GM13976 (cell line): ENCODE measurements around the gene PCBP3.
"Not testable (repeated sequence)": the region's sequence is repeated elsewhere in the genome, so short reads cannot be mapped to it uniquely, and the experiment has no call there.

ENCODE experiments used
- DNase-seq: peaks from one replicate; pipeline ENCODE4 v3.0.0; 2012; ENCODE audit warnings: low spot score
- CTCF ChIP-seq: IDR thresholded peaks from 2 replicates; pipeline ENCODE4 v1.5.1; 2012; ENCODE audit warnings: borderline replicate concordance, mild to moderate bottlenecking; ENCODE audit not compliant: insufficient read depth; ENCODE audit errors: extremely low read depth, missing control alignments, control extremely low read depth
- in situ Hi-C: fragments of 300-500 bp; cut with MboI; formaldehyde crosslinking; loops from one replicate; pipeline ENCODE4 v1.12.0; 2022; ENCODE audit warnings: low sequenced_read_pairs, mixed read lengths, inconsistent platforms; ENCODE audit not compliant: unreplicated experiment

PCBP3 gene

GRCh38 chr21:45877821-45878469 lies 234.4 kb downstream of the PCBP3 start:
- in situ Hi-C loops = no loop called here
- no peak for TF ChIP-seq CTCF
- no peak for DNase-seq

- in situ Hi-C loops = no loop called here
- peak; percentile 43 for TF ChIP-seq CTCF
- DNase-seq = peak; percentile 85
Observed at GRCh38 chr21:45880097-45881068, 236.9 kb downstream of the PCBP3 start.

DNA sequence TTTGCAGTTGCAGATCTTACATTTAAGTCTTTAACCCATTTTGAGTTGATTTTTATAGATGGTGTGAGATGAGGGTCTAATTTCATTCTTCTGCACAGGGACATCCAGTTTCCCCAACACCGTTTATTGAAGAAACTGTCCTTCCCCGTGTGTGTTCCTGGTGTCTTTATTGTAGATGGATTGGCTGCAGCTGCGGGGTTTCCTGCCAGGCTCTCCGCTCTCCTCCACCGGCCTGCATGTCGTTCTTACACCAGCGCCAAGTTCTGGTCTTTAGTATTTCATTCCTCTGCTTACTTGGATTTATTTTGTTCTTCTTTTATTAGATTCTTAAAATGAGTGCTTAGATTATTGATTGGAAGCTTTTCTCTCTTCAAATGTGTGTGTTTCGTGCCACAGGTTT lies 239.1 kb downstream of the PCBP3 start:
- in situ Hi-C loops = no loop called here
- no peak for TF ChIP-seq CTCF

DNA sequence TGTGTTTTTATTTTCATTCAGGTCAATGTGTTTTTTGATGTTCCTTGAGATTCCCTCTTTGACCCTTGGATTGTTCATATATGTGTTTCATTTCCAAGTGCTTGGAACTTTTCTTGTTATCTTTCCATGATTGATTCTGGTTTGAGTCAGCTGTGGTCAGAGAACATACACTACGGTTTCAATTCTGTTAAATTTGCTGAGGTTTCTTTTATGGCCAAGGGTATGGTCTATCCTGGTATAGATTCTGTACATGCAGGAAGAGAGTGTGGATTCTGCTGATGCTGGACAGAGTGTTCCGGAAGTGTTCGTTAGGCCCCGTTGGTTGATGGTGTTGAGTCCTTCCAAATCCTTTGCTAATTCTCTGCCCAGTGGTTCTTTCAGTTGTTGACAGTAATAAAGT lies 239.6 kb downstream of the PCBP3 start:
- no peak for TF ChIP-seq CTCF
- DNase-seq = no peak
- in situ Hi-C loops = no loop called here

More for the DNA sequence above, 239.1 kb downstream of the PCBP3 start:
- DNase-seq = no peak

- no peak for DNase-seq
- no peak for TF ChIP-seq CTCF
- in situ Hi-C loops = no loop called here
Observed at GRCh38 chr21:45885597-45885929, 242.0 kb downstream of the PCBP3 start.

DNA sequence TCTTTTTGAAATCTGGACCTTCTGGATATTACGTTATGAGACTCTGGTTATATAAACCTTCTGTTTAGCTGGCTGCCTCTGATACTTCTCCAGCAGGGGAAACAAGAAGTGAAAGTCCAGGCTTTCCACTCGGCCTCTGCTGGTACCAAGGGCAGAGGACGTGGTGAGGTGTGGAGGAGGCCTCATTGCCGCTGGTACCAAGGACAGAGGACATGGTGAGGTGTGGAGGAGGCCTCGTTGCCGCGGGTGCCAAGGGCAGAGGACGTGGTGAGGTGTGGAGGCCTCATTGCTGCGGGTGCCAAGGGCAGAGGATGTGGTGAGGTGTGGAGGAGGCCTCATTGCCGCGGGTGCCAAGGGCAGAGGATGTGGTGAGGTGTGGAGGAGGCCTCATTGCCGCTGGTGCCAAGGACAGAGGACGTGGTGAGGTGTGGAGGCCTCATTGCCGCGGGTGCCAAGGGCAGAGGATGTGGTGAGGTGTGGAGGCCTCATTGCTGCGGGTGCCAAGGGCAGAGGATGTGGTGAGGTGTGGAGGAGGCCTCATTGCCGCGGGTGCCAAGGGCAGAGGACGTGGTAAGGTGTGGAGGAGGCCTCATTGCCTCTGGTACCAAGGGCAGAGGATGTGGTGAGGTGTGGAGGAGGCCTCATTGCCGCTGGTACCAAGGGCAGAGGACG lies 242.5 kb downstream of the PCBP3 start:
- DNase-seq, in situ Hi-C loops: not testable (repeated sequence)

DNA sequence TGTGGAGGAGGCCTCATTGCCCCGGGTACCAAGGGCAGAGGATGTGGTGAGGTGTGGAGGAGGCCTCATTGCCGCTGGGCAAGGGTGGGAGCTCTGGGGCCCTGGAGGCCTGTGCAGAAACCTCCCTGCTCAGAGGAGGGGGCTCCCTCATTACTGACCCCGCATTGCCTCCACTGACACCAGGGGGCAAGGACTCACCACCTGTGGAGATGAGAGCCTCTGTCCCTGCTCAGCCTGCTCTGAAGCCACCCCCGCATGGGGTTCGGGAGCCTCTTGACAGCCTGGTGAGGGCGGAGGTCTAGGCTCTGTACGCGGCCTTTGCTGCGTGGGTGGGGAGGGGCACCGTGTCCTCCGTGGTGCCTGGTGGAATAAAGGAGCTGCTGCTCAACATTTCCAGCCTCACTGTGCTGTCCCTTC lies 243.1 kb downstream of the PCBP3 start:
- in situ Hi-C loops = no loop called here
- TF ChIP-seq CTCF = no peak
- DNase-seq = no peak
